KOPT-K1 (cell line): ENCODE data around the gene MGAT5B.

Experiments used
- H3K27ac ChIP-seq: fragments of 200-600 bp; sonication (generic); 2 replicates; pipeline ENCODE4 v1.5.1; 2016; ENCODE audit warnings: antibody characterized with exemption, mild to moderate bottlenecking, low read depth, low read length; ENCODE audit not compliant: poor library complexity, severe bottlenecking
- H3K36me3 ChIP-seq: fragments of 200-600 bp; sonication (generic); 2 replicates; pipeline ENCODE4 v1.5.1; 2017; ENCODE audit warnings: antibody characterized with exemption, mild to moderate bottlenecking, low read length, moderate library complexity; ENCODE audit not compliant: insufficient read depth
- H3K9me3 ChIP-seq: fragments of 200-600 bp; sonication (generic); 2 replicates; pipeline ENCODE4 v1.5.1; 2017; ENCODE audit warnings: antibody characterized with exemption, low read length, mild to moderate bottlenecking; ENCODE audit not compliant: insufficient read depth, poor library complexity, severe bottlenecking

The MGAT5B gene

GRCh38 chr17:76948726-76949342 is 80.6 kb downstream of the MGAT5B start:
- H3K27ac ChIP-seq, result no peak overlapping the region
- H3K36me3 ChIP-seq, result no peaks in the 10 kb centered on the region
- H3K9me3 ChIP-seq, result no peaks in the 10 kb centered on the region

- H3K9me3 ChIP-seq, result no peaks in the 10 kb centered on the region
- no peak overlapping the region for H3K27ac ChIP-seq
- no peaks in the 10 kb centered on the region for H3K36me3 ChIP-seq
Measured at GRCh38 chr17:76949913-76950695, 81.9 kb downstream of the MGAT5B start.

GRCh38 chr17:76951375-76951905 is 83.2 kb downstream of the MGAT5B start:
- Histone ChIP-seq H3K9me3 (no peaks in the 10 kb centered on the region), H3K36me3 (no peaks in the 10 kb centered on the region), H3K27ac (no peak overlapping the region)

- no peak overlapping the region for H3K27ac ChIP-seq
- no peaks in the 10 kb centered on the region for H3K9me3 ChIP-seq
Measured at GRCh38 chr17:76952402-76952801, 84.2 kb downstream of the MGAT5B start.

GRCh38 chr17:76953066-76953465 is 84.9 kb downstream of the MGAT5B start:
- Histone ChIP-seq H3K9me3 (no peaks in the 10 kb centered on the region), H3K27ac (no peak overlapping the region), H3K36me3 (no peaks in the 10 kb centered on the region)

More at GRCh38 chr17:76952402-76952801, 84.2 kb downstream of the MGAT5B start:
- no peaks in the 10 kb centered on the region for H3K36me3 ChIP-seq

GRCh38 chr17:76953946-76954345 is 85.7 kb downstream of the MGAT5B start:
- H3K27ac ChIP-seq, result no peak overlapping the region
- H3K9me3 ChIP-seq, result no peaks in the 10 kb centered on the region
- H3K36me3 ChIP-seq, result no peaks in the 10 kb centered on the region

- H3K9me3 ChIP-seq, result no peaks in the 10 kb centered on the region
- H3K36me3 ChIP-seq, result no peaks in the 10 kb centered on the region
- no peak overlapping the region for H3K27ac ChIP-seq
Measured at GRCh38 chr17:76955191-76955590, 87.0 kb downstream of the MGAT5B start.

- Histone ChIP-seq H3K27ac (no peak overlapping the region), H3K9me3 (no peaks in the 10 kb centered on the region), H3K36me3 (no peaks in the 10 kb centered on the region)
Measured at GRCh38 chr17:76956846-76957540, 88.8 kb downstream of the MGAT5B start.

- no peaks in the 10 kb centered on the region for H3K36me3 ChIP-seq
- no peak overlapping the region for H3K27ac ChIP-seq
- H3K9me3 ChIP-seq, result no peaks in the 10 kb centered on the region
Measured at GRCh38 chr17:76957678-76958464, 89.7 kb downstream of the MGAT5B start.

- no peaks in the 10 kb centered on the region for H3K9me3 ChIP-seq
- no peaks in the 10 kb centered on the region for H3K36me3 ChIP-seq
- no peak overlapping the region for H3K27ac ChIP-seq
Measured at GRCh38 chr17:76958974-76959373, 90.8 kb downstream of the MGAT5B start.

GRCh38 chr17:76961869-76962268 is 93.7 kb downstream of the MGAT5B start:
- H3K27ac ChIP-seq, result no peak overlapping the region
- H3K36me3 ChIP-seq, result no peaks in the 10 kb centered on the region
- H3K9me3 ChIP-seq, result no peaks in the 10 kb centered on the region

- H3K27ac ChIP-seq, result no peak overlapping the region
- H3K36me3 ChIP-seq, result no peaks in the 10 kb centered on the region
- H3K9me3 ChIP-seq, result no peaks in the 10 kb centered on the region
Measured at GRCh38 chr17:76962858-76963257, 94.7 kb downstream of the MGAT5B start.

- Histone ChIP-seq H3K9me3 (no peaks in the 10 kb centered on the region), H3K27ac (no peak overlapping the region), H3K36me3 (no peaks in the 10 kb centered on the region)
Measured at GRCh38 chr17:76966016-76966415, 97.8 kb downstream of the MGAT5B start.

- no peak overlapping the region for H3K27ac ChIP-seq
- H3K36me3 ChIP-seq, result no peaks in the 10 kb centered on the region
- no peaks in the 10 kb centered on the region for H3K9me3 ChIP-seq
Measured at GRCh38 chr17:76966486-76967181, 98.4 kb downstream of the MGAT5B start.
